A549 treated with AZD9567 at 1 μM for 4 hours (cell line): ENCODE data around the gene PTGER3. TPM values are rescaled to one million over a fixed set of nuclear protein-coding genes. Genes with fewer than 3 reads are reported as not detected.

ENCODE experiments used
- total RNA-seq: library from RNA; stranded (reverse); fragments of 200-300 nt; extraction: Qiagen RNA extraction; gene quantifications from 5 replicates; pipeline ENCODE4 v1.2.3, GENCODE V29; 2022; ENCODE audit not compliant: insufficient read depth

PTGER3 gene
- 0.01 TPM in 1 of 5 replicates, not detected in the others for total RNA-seq

GRCh38 chr1:71047635-71048607, at the start of gene PTGER3:
Gene PTGER3 (minus strand): TSS chr1:71047816. CDS start chr1:71047577, 239 bp downstream.

GRCh38 chr1:71080739-71081696, 33.4 kb upstream of the PTGER3 start, which contains the start of gene ZRANB2:
Gene ZRANB2 (minus strand): TSS chr1:71081035. CDS start chr1:71080995, 40 bp downstream.

Other genes with a start within 250 kb of the PTGER3 start
- 19.1 to 33.4 TPM (median 24.4 TPM) in 5 replicates for gene ZRANB2, start 33.2 kb upstream of the PTGER3 start, total RNA-seq